Fibroblast of skin of right biceps (primary cell): ENCODE results near the gene TNFRSF1B.
"Not testable (repeated sequence)": the region's sequence is repeated elsewhere in the genome, so short reads cannot be mapped to it uniquely, and the experiment has no call there.

ENCODE experiments used
- DNase-seq: peaks from one replicate; pipeline ENCODE4 v3.0.0-alpha.2; 2013

Gene TNFRSF1B

GRCh38 chr1:12194666-12195216 lies 27.9 kb downstream of the TNFRSF1B start:
- DNase-seq, result no peak

- no peak for DNase-seq
These were observed 28.6 kb downstream of the TNFRSF1B start for GRCh38 chr1:12195416-12195815.

- DNase-seq, result no peak
These were observed 30.1 kb downstream of the TNFRSF1B start for GRCh38 chr1:12196641-12197482.

DNA sequence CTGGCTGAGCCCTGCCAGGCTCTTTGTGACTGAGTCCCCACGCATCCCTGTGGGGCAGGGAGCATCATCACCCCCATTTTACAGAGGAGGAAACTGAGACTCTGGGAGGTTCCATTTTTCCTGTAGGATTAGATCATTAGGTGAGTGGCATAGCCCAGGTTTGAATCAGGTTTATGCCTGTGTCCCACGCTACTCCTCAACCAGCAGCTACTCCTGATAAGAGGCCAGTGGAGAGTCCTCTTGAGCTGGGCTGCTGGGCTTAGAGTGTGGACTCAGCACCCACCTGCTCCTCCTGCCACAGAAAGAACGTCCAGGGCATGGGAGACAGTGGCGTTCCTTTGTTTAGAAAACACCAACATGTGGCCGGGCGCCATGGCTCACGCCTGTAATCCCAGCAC lies 30.7 kb downstream of the TNFRSF1B start:
- DNase-seq, result no peak

DNA sequence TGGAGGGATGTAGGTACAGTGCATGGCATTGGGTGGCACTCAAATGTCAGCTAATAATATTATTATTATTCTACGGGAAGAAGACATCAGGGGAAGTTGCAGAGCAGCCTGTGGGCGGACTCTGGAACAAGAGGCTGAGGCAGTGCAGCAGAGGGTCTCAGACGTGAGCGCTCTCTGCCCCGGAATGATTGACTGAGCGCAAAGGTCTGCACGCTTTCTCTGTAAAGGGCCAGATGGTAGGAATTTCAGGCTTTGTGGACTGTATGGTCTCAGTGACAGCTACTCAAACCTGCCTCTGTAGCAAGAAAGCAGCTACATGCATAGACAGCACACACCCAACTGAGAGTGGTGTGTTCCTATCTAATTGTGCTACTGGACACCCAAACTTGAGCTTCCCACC lies 33.4 kb downstream of the TNFRSF1B start:
- no peak for DNase-seq

DNA sequence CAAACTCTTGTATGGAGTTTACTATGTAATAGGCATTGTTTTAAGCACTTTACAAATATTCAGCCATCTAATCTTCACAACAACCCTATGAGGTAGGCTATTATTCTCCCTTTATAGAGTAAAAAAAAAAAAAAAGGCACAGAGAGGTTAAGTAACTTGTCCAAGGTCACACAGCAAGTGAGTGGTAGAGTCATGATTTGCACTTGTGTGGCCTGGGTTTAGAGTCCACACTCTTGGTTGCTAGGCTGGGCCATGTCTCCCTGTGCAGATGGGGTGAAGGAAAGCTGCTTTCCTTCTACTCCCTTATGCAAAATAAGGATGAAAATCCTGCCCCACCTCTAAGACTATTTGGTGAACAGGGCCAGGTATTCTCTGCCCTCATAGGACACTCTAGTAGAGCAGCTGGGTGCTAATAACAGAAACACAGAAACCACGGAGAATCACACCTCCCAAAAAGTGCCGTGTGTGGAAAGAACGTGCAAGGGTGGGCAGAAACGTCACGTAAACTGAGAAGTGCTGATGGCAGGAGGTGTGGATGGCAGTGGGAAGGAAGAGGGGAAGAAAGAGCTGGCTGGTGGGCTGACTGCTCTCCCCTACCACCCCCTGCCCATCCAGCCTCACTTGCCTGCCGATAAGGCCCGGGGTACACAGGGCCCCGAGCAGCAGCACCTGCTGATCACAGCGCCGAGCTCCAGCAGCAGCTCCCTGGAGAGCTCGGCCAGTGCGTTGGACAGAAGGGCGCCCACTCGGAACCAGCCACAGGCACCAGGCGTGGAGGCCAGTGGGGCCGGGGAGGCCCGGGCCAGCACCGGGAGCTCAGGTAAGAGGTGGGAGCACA lies 34.8 kb downstream of the TNFRSF1B start:
- no peak for DNase-seq

- DNase-seq, result no peak
These were observed 35.4 kb downstream of the TNFRSF1B start for GRCh38 chr1:12202190-12202497.

- DNase-seq, result no peak
These were observed 35.8 kb downstream of the TNFRSF1B start for GRCh38 chr1:12202577-12202976.

- no peak for DNase-seq
These were observed 36.6 kb downstream of the TNFRSF1B start for GRCh38 chr1:12203216-12204007.

- DNase-seq, result no peak
These were observed 37.3 kb downstream of the TNFRSF1B start for GRCh38 chr1:12204140-12204539.

DNA sequence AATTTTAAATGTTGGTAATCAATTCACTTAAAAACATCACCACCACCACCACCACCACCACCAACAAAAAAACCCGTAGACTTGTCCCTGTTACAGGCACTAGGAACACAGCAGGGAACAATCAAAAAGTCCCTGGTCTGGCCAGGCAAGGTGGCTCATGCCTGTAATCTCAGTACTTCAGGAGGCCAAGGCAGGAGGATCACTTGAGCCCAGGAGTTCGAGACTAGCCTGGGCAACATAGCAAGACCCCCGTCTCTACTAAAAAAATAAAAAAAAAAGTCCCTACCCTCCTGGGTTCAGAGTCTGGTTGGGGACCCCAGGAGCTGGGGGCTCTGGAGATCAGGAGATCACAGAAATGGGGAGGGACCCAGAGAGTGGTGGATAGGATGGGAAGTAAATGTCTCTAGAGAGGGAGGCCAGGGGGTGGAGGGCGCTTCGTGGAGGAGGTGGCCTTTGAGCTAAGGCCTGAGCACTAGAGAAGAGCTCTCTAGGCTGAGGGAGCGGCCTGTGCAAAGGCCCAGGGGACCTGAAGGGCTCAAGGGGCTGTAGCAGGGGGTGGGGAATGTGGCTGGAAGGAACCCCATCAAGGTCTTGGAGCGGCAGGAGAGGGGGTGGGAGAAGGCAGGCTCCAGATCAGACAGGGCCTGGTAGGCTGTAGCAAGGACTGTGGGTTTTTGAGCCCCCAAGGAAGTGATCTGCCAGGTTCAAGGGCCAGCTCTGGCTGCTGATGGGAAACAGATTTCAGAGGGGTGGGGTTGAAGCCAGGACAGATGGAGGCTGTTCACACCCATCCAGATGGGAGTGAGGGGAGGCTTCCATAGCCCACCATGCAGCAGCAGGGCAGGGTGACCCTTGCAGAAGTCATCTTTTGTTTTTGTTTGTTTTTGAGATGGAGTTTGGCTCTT lies 38.2 kb downstream of the TNFRSF1B start:
- no peak for DNase-seq

DNA sequence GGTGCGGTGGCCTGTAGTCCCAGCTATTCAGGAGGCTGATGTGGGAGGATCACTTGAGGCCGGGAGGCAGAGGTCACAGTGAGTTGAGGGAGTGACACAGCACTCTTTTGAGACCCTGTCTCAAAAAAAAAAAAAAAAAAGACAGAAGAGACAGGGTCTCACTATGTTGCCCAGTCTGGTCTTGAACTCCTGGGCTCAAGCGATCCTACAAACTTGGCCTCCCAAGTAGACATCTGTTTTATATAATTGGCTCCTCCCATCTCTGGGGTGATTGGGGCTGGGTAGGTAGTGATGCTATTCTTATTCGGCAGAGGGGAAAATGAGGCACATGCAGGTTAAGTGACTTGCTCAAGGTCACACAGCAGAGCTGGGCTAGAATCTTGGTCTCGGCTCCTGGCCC lies 39.4 kb downstream of the TNFRSF1B start:
- no peak for DNase-seq

GRCh38 chr1:12206792-12207424 lies 40.1 kb downstream of the TNFRSF1B start:
- DNase-seq, result no peak

GRCh38 chr1:12208271-12208670 lies 41.5 kb downstream of the TNFRSF1B start:
- DNase-seq, result no peak

DNA sequence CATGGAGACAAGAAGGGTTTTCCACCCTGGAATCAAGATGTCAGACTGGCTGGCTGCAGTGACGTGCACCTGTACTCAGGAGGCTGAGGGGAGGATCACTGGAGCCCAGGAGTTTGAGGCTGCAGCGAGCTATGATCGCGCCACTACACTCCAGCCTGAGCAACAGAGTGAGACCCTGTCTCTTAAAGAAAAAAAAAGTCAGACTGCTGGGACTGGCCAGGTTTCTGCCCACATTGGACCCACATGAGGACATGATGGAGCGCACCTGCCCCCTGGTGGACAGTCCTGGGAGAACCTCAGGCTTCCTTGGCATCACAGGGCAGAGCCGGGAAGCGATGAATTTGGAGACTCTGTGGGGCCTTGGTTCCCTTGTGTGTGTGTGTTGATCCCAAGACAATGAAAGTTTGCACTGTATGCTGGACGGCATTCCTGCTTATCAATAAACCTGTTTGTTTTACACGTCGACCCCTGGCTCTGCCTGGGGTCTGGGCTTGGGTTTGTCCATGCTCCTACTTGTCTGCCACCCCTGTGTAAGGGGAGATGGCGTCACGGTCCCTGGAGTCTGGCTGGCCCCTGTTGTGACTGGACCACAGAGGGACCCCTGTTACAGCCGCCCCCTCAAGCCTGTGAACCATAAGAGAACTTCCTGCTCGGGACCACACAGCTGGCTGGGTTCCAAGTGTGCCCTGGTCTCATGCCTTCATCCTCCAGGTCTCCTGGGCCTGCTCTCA lies 42.1 kb downstream of the TNFRSF1B start:
- DNase-seq, result peak; percentile 68

GRCh38 chr1:12209495-12209832 lies 42.7 kb downstream of the TNFRSF1B start:
- DNase-seq, result no peak

GRCh38 chr1:12215118-12215961 lies 48.5 kb downstream of the TNFRSF1B start:
- no peak for DNase-seq

GRCh38 chr1:12219800-12220199 lies 53.0 kb downstream of the TNFRSF1B start:
- no peak for DNase-seq

- no peak for DNase-seq
These were observed 54.1 kb downstream of the TNFRSF1B start for GRCh38 chr1:12220890-12221289.

GRCh38 chr1:12222700-12223099 lies 55.9 kb downstream of the TNFRSF1B start:
- DNase-seq, result not testable (repeated sequence)
